Heart left ventricle (tissue), 16 donors: ENCODE data around the gene FOXF2. TPM values are rescaled to one million over a fixed set of nuclear protein-coding genes. Genes with fewer than 3 reads are reported as not detected.

Source experiments
- ATAC-seq, 4 donors: fragments of 200-7000 bp; cut with Tn5 transposase; one replicate each; pipeline ENCODE4 v1.9.1; 2020 to 2022; ENCODE audit warnings: moderate library complexity in 4 of 4, mild to moderate bottlenecking in 3 of 4, moderate number of reproducible peaks in 1 of 4
- DNase-seq, 5 donors: peaks; one replicate each; pipeline ENCODE4 v3.0.0-alpha.2; 2020
- H3K27ac ChIP-seq, 12 donors: fragments of 200-600 bp; sonication (generic) in 4 of 12; one replicate each; pipeline versions ENCODE4 v1.5.0 to v1.8.0; 2016 to 2022; ENCODE audit warnings: mild to moderate bottlenecking in 2 of 12
- H3K27me3 ChIP-seq, 9 donors: fragments of 200-600 bp; sonication (generic) in 2 of 9; one replicate each; pipeline versions ENCODE4 v1.5.1 to v1.8.0; 2016 to 2022; ENCODE audit warnings: mild to moderate bottlenecking in 3 of 9
- H3K36me3 ChIP-seq, 9 donors: fragments of 200-600 bp; sonication (generic) in 2 of 9; one replicate each; pipeline versions ENCODE4 v1.5.0 to v1.8.0; 2018 to 2022; ENCODE audit warnings: mild to moderate bottlenecking in 2 of 9
- H3K4me1 ChIP-seq, 12 donors: fragments of 200-600 bp; sonication (generic) in 4 of 12; one replicate each; pipeline versions ENCODE4 v1.5.0 to v1.8.0; 2016 to 2022; ENCODE audit warnings: mild to moderate bottlenecking in 3 of 12
- H3K4me3 ChIP-seq, 12 donors: fragments of 200-600 bp; sonication (generic) in 4 of 12; one replicate each; pipeline versions ENCODE4 v1.5.0 to v1.8.0; 2017 to 2022; ENCODE audit warnings: mild to moderate bottlenecking in 9 of 12, moderate library complexity in 4 of 12
- H3K9me3 ChIP-seq, 12 donors: fragments of 200-600 bp; sonication (generic) in 4 of 12; one replicate each; pipeline versions ENCODE4 v1.5.0 to v1.8.0; 2016 to 2022; ENCODE audit warnings: mild to moderate bottlenecking in 1 of 12
- CTCF ChIP-seq, 12 donors: fragments of 200-600 bp; sonication (generic) in 4 of 12; IDR thresholded peaks; one replicate each; pipeline versions ENCODE4 v1.5.0 to v1.8.0; 2018 to 2022; ENCODE audit warnings: antibody characterized with exemption in 12 of 12, mild to moderate bottlenecking in 5 of 12
- POLR2A ChIP-seq, 2 donors: fragments of 450-650 bp; IDR thresholded peaks; one replicate each; pipeline ENCODE4 v1.6.1; 2017; ENCODE audit warnings: antibody characterized with exemption in 2 of 2, mild to moderate bottlenecking in 2 of 2, moderate library complexity in 2 of 2
- WGBS, 4 donors: extraction: QIAGEN DNeasy Blood & Tissue Kit in 2 of 4; methylation state at CpG; one replicate each; pipeline versions ENCODE4 v1.1.5 to v1.1.7; 2013 to 2018; 5-methylcytosine and 5-hydroxymethylcytosine counted together
- intact Hi-C, 10 donors: fragments of 100-400 bp; cut with DNase I; formaldehyde crosslinking; loops; one replicate each; pipeline versions ENCODE4 v1.11.1 to v1.14.2; 2022
- long read RNA-seq, 3 donors: library from polyadenylated mRNA; unstranded; transcript quantifications; one replicate each; pipeline ENCODE4 v2.0.0, GENCODE V29; 2020 to 2021
- polyA plus RNA-seq, 2 donors: library from polyadenylated mRNA; stranded (reverse); fragments of 200-250 nt; gene quantifications; one replicate each; pipeline ENCODE4 v1.2.3, GENCODE V29; 2013
- total RNA-seq, 9 donors: library from RNA; depleted of rRNA in 2 of 9; stranded (reverse); fragments of >200 nt in 2 of 9; fragmentation: NEBNext Ultra II Directional in 3 of 9; extraction: Animal tissue kit (Norgen Biotek cat#: 25700) in 3 of 9; gene quantifications; one replicate each; pipeline versions ENCODE4 v1.1.0 to v1.2.4, GENCODE V29; 2016 to 2023
- donor health status: ischemic (EF 13 %, LVEDD 7.1; RV severe dilation, severe dysfunction).
- donor health status: healthy with polysubstance abuse.
- donor health status: DM: no; HTN: yes; CAD: no.
- donor health status: DM: no; HTN: no; CAD: no.
- donor health status: ischemic (EF 25% LVEDD 6.9; RV normal size, moderate dysfunction).
- donor health status: ischemic (EF 25% LVEDD 5.7; RV mildly dilated, moderate dysfunction).
- donor health status: healthy.
- donor health status: DM: yes; HTN: yes; CAD: no.
- donor health status: ischemic (EF 35%, LVEDD 5.7; RV mildly dilated, moderate dysfunction).
- donor health status: nonischemic (EF 11% LVEDD 7.7; RV severe dilation, severe dysfunction).
- donor health status: DM: yes; HTN: yes; CAD: no.
- donor health status: PGD.
- donor health status: ischemic (EF 29% LVEDD 5.4; RV normal size, mild dysfunction).
- donor health status: nonischemic (EF 23%, LVEDD 6.1; RV moderate dilation, normal function).

The FOXF2 gene
- total RNA-seq (under 1 TPM in 7 of 9 donors, not detected in 2; 0.09 to 0.35 (median 0.18) TPM), polyA plus RNA-seq (under 1 TPM; 0.12 to 0.15 TPM)
- long read RNA-seq, donor 1, partial matches to known transcripts = 1 of 2 reads
- long read RNA-seq, donor 1, other reads (novel, unspliced or antisense) = 0 of 2 reads
- long read RNA-seq, donor 2 = 0 reads
- long read RNA-seq, donor 3, partial matches to known transcripts = 0 of 1 reads
- long read RNA-seq, donor 3, other reads (novel, unspliced or antisense) = 0 of 1 reads

- H3K27ac ChIP-seq = peak within 1 kb of the TSS in 1 of 12 donors; percentile 87
- DNase-seq = peak in 1 of 5 donors; percentile 36
- WGBS, 4 donors = 1 to 2% (median 1%) methylated on average over 35 to 110 of the region's 112 CpGs
- H3K36me3 ChIP-seq = no peaks in the 10 kb centered on the region
- no peaks in the 10 kb centered on the region for H3K9me3 ChIP-seq
- H3K4me3 ChIP-seq = peak within 1 kb of the TSS; percentile 8 to 57 (median 44)
- TF ChIP-seq POLR2A (IDR thresholded peaks at IDR 0.05) (no peak), CTCF (IDR thresholded peaks at IDR 0.05) (no peak)
- peaks cover 0 to 54% (median 12%) of the 10 kb centered on the region in 12 donors for H3K4me1 ChIP-seq
- intact Hi-C loops = loop anchor here in 6 of 10 donors (5.0 to 10.0 kb wide), 4 partner anchors 475 to 795 kb away; no protein-coding TSS in a partner anchor
- peak in 1 of 4 donors; percentile 35 for ATAC-seq
- peaks cover 63 to 96% (median 86%) of the 10 kb centered on the region in 9 donors for H3K27me3 ChIP-seq
Observed at GRCh38 chr6:1389369-1390132, at the start of gene FOXF2. TSS of gene FOXF2 (plus strand) at chr6:1389576. CDS start at chr6:1389948, 372 bp downstream.

DNA sequence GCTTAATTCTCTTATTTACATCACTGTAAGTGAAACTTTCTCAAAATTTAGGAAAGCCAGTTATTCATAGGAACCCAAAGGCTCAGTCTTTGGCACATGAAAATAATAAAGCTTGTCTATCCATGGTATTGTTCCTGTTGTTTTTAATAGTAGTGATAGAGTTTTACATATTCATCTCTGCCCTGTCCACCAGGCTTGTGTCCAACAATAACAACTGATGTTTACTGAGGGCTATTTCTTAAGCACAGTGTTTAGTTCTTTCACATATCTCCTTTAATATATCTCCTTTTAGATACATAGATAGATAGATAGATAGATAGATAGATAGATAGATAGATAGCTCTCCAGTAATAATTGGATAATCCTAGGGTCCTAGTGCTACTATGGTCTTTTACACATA is 43.3 kb upstream of the FOXF2 start:
- Histone ChIP-seq H3K27ac (no peak overlapping the region), H3K4me3 (no peak overlapping the region), H3K4me1 (peaks cover 0 to 11% (median 0%) of the 10 kb centered on the region in 12 donors), H3K36me3 (no peaks in the 10 kb centered on the region), H3K27me3 (peaks cover 0 to 24% (median 0%) of the 10 kb centered on the region in 9 donors), H3K9me3 (peaks cover 0 to 31% (median 12%) of the 10 kb centered on the region in 12 donors)
- no peak for ATAC-seq
- no peak for TF ChIP-seq POLR2A (IDR thresholded peaks at IDR 0.05)
- no peak for TF ChIP-seq CTCF (IDR thresholded peaks at IDR 0.05)
- intact Hi-C loops = no loop called here
- DNase-seq = no peak

- no peak for DNase-seq
- H3K27ac ChIP-seq = no peak overlapping the region
- peaks cover 0 to 23% (median 0%) of the 10 kb centered on the region in 9 donors for H3K27me3 ChIP-seq
- WGBS, 4 donors = 59 to 79% (median 74%) methylated on average over 5 of the region's 5 CpGs
- peaks cover 0 to 11% (median 0%) of the 10 kb centered on the region in 12 donors for H3K4me1 ChIP-seq
- peaks cover 0 to 36% (median 18%) of the 10 kb centered on the region in 12 donors for H3K9me3 ChIP-seq
- no peak overlapping the region for H3K4me3 ChIP-seq
- no peak for TF ChIP-seq CTCF (IDR thresholded peaks at IDR 0.05)
- TF ChIP-seq POLR2A (IDR thresholded peaks at IDR 0.05) = no peak
- H3K36me3 ChIP-seq = no peaks in the 10 kb centered on the region
- no peak for ATAC-seq
- intact Hi-C loops = no loop called here
Observed at GRCh38 chr6:1346558-1347091, 42.8 kb upstream of the FOXF2 start.

DNA sequence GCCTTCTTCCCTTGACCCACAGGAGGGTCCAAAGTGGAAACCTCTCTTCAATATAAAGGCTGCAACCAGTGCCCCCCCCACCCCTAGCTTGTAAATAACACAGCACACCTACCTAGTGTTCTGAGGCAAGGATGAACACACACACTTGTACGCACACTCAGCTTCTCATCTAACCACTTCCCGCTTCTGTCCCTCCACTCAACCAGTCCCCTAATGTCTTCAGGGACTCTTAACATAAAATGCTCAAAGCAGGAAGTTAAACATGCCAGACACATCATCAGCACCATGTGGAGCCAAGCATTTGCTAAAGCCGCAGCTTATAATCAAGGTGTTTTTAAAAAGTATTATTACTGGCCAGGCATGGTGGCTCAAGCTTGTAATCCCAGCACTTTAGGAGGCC is 42.2 kb upstream of the FOXF2 start:
- Histone ChIP-seq H3K36me3 (no peaks in the 10 kb centered on the region), H3K27me3 (peaks cover 0 to 20% (median 0%) of the 10 kb centered on the region in 9 donors), H3K4me3 (no peak overlapping the region), H3K4me1 (peaks cover 0 to 11% (median 0%) of the 10 kb centered on the region in 12 donors), H3K27ac (no peak overlapping the region), H3K9me3 (peaks cover 0 to 39% (median 20%) of the 10 kb centered on the region in 12 donors)
- intact Hi-C loops = no loop called here
- no peak for DNase-seq
- no peak for ATAC-seq
- TF ChIP-seq CTCF (IDR thresholded peaks at IDR 0.05) = no peak
- TF ChIP-seq POLR2A (IDR thresholded peaks at IDR 0.05) = no peak
- 60 to 68% (median 64%) methylated on average over 3 of the region's 3 CpGs for WGBS, 4 donors
